GM18498 (cell line): Measurements from ENCODE around the gene CCDC74A.
A peak's percentile ranks its signal among the peaks of the same experiment; 100 is the strongest.
"Not testable (repeated sequence)": the region's sequence is repeated elsewhere in the genome, so short reads cannot be mapped to it uniquely, and the experiment has no call there.

ENCODE experiments used
- ATAC-seq: cut with Tn5 transposase; IDR thresholded peaks from one replicate; pipeline ENCODE4 v1.9.1; 2021; ENCODE audit warnings: mild to moderate bottlenecking, moderate library complexity; ENCODE audit not compliant: unreplicated experiment

CCDC74A gene

DNA sequence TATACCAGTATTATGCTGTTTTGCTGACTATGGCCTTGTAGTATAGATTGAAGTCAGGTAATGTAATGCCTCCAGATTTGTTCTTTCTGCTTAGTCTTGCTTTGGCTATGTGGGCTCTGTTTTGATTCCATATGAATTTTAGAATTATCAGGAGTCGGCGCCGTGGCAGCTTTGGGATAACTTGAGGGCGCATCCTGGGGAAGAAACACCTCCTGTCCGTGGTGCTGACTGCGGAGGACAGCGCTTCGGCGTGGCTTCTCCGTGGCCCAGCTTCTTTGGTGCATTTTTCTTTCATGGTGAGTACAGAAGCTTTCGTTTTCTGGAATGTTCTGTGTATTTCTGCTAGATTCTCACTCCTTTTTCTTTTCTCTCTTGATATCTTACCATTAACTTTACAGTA lies 25.2 kb downstream of the CCDC74A start:
- ATAC-seq: no peak

DNA sequence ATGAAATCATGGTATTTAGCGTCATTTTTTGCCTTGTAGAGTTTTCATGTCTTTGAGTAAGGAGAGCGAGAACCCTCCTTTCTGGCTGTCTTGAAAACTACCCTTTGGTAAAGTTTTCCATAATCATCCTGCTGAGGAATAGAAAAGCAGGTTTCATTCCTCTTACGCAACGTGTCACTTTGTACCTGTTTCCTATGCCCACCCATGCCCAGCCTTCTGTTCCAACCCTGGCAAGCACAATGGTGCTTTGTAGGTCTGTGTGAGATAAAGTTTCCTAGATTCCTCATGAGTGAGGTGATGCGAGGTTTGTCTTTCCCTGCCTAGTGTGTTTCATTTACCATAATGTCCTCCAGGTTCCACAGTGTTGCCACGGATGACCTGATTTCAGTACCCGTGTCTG lies 29.3 kb downstream of the CCDC74A start:
- no peak for ATAC-seq

DNA sequence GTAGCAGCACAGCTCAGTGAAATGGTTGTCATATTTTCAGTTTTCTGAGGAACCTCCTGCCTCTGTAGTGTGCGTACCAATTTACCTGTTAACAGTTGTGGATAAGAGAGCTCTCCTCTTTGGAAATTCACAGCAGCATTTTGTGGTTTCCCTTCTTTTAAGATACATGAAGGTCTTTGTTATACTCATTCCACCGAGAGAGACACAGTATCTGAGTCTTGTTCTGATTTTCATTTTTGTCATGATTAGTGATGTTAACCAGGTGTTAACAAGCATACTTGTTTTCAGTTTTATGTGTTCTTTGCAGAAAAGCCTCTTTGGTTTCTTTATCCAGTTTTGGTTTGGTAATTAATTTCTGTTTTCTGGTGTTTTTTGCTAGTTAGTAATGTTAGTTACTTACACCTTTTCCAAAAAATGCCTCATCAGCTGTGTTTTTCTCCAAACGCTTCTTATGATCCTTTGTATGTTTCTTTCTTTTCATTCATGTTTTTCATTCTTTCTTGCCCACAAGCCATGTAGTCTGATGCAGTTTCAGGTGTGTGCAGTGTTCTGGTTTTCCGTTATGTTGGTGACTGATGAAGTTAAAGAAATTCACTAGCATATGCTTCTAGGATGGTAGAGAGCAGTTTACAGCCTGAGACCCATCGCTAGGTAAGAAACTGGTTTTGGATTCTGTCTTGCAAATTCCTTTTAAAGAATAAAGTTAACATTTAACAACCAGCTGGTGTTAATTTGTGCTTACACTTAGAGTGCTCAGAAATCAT lies 30.1 kb downstream of the CCDC74A start:
- ATAC-seq: peak; percentile 65

DNA sequence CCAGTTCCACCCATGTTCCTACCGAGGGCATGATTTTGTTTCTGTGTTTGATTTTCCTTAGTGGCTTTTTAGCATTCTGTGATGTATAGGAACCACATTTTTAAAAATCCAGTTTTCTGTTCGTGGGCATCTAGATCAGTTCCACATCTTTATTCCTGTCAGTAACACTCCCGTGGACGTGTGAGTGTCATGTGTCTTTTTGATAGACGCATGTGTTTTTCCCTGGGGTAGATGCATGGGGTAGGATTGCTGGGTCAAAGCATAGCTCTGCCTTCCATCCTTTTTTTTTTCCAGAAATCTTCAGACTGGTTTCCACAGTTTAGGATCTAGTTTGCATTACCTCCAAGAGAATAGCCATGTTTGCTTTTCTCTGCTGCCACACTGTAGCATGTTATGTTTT lies 38.7 kb downstream of the CCDC74A start:
- no peak for ATAC-seq

DNA sequence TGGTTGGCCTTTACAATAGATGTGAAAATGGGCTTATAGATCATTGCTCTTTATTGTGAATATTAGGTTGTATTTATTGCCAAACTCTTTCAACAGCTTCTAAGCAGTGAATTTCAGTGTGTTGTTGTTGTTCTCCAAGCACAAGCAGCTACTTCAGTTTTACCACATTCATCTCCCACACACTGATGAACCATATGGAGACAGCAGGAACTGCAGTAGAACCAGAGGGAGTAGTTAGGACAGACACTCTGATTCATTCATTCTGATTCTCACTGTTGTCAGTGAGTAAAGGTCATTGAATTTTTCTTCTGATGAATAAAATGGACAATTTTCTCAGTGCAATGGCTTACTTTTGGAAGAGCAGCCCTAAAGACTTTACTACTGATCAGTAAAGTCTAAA lies 40.2 kb downstream of the CCDC74A start:
- no peak for ATAC-seq

DNA sequence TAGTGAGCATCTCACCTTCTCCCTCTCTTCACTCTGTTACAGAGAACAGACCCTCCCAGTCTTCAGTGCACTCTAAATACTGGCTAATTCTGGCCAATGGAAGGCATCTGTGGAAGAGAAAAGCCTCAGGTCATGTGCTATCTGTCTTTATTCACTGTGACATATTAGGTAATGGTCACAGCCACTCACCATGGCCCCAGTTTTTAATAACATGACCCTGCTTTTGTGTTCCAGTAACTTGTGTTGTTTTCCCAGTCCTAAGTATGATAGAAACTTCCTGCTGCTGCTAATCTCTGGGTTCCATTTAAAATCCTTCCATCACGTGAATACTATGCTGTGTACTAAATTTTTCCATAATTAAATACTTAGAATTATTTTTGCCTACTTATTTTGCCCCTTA lies 40.7 kb downstream of the CCDC74A start:
- not testable (repeated sequence) for ATAC-seq

DNA sequence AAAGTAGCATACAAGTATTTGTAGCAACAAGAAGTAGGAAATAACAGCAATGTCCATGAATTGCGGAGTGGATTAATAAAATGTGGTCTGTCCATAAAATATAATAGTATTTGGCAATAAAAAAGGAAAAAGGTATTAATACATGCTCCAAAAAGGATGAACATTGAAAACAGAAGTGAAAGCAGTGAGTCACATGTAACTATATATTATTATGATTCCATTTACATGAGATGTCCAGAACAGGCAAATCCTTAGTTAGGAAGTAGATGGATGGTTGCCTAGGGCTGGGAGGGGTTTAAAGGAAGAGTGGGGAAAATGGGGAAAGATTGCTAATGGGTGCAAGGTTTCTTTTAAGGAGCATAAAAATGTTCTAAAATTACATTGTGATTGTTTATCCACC lies 44.5 kb downstream of the CCDC74A start:
- no peak for ATAC-seq

DNA sequence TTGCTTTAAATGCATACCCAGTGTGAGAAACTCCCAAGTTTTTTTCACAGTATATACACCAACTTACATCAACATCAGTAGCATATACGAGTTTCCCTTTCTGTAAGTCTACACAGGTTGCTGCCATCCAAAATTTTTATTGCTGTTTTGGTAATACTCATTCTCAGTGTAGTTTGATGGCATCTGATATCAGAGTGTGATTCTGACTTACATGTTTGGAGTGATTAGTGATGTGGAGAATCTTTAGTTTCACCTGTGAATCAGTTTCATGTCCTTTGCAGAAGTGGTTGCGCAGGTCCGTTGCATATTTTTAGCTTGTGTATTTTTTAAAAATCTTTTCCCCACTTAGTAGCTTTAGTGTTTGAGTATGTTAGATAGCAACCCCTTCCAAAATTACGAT lies 50.1 kb downstream of the CCDC74A start:
- ATAC-seq: no peak

DNA sequence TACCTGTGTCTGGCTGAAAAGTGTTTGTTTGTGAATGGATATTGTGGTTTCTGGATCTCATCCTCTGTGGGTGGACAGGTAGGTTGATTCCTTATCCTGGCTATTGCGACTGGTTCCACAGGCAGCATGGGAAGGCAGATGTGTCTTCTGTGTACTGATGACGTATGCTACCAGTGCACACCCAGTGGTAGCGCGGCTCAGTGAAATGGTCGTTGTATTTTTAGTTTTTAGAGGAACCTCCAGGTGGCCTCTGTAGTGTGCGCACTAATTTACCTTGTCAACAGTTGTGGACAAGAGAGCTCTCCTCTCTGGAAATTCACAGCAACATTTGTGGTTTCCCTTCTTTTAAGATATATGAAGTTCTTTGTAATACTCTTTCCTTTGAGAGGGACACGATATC lies 52.5 kb downstream of the CCDC74A start:
- no peak for ATAC-seq
